HG03039 (cell line): ENCODE data around the gene CRY2.
"Not testable (repeated sequence)": the region's sequence is repeated elsewhere in the genome, so short reads cannot be mapped to it uniquely, and the experiment has no call there.

ENCODE experiments used
- ATAC-seq: cut with Tn5 transposase; IDR thresholded peaks from one replicate; pipeline ENCODE4 v1.9.1; 2021; ENCODE audit warnings: mild to moderate bottlenecking, moderate library complexity; ENCODE audit not compliant: unreplicated experiment

The CRY2 gene

GRCh38 chr11:45897556-45897955, 50.3 kb downstream of the CRY2 start:
- ATAC-seq = no peak

GRCh38 chr11:45899086-45899447, 51.8 kb downstream of the CRY2 start:
- ATAC-seq = no peak

- ATAC-seq = peak; percentile 57
These were observed 52.3 kb downstream of the CRY2 start for GRCh38 chr11:45899448-45900174.

- not testable (repeated sequence) for ATAC-seq
These were observed 53.0 kb downstream of the CRY2 start for GRCh38 chr11:45900175-45900800.

DNA sequence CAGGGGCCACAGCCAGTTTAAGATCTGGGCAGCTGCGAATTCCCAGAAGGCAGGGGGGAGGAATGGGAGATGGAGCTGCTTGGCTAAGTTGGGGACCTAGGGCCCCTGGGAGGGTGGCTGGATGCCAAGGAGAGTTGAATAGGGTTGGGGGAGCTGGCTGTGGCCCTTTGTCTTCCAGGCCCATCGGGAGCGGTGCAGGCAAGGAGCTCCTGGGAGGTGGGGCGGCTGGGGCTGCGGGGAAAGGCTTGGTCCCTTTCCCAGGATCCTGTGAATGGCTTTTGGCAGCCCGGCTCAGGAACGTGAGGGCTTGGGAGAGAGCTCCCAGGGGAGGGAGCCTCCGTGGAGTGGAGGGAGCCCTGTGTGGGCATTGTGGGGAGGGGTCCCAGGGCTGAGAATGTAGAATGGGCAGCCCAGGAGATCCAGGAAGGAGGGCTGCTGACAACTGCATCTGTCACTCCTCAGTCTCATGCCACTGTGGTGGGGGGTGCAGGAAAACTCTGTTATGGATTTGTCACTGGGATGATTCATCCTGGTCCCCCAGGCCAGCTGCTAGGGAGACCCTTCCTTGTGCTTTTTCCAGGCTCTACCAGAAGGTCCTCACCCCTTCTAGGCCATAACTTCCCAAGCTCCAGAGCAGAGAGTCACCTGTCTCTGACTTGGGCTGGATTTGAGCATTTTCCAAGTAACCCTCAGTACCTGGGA, 53.8 kb downstream of the CRY2 start:
- ATAC-seq = no peak

DNA sequence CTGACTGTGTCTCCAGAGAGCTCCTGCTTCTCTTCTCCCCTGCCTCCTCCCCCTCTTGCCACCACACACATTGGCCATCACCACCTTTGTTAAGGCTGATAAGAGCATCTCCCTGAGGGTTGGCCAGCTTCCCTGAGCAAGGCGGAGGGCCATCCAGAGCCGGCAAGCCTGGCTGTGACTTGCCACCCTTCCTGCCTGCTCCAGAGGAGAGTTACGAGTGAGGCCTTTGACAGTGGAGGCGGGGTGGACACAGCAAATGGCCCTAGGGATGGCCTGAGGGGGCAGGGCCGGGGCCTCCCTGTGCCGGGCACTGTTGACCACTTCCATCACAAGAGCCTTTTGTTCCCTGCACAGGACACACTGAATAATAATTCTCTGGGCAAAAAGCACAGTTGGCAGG, 54.4 kb downstream of the CRY2 start:
- ATAC-seq = no peak

DNA sequence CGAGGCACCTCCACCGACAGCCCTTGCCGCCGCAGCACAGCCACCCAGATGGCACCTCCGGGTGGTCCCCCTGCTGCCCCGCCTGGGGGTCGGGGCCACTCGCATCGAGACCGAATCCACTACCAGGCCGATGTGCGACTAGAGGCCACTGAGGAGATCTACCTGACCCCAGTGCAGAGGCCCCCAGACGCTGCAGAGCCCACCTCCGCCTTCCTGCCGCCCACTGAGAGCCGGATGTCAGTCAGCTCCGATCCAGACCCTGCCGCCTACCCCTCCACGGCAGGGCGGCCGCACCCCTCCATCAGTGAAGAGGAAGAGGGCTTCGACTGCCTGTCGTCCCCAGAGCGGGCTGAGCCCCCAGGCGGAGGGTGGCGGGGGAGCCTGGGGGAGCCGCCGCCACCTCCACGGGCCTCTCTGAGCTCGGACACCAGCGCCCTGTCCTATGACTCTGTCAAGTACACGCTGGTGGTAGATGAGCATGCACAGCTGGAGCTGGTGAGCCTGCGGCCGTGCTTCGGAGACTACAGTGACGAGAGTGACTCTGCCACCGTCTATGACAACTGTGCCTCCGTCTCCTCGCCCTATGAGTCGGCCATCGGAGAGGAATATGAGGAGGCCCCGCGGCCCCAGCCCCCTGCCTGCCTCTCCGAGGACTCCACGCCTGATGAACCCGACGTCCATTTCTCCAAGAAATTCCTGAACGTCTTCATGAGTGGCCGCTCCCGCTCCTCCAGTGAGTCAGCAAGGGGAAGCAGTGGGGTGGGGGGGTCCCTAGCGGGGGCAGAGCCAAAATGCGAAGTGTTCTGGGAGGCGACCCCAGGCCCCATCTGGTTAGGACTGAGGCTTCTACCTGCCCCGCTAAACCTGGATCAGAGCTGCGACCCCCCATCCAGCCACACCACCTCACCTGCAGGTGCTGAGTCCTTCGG, 55.4 kb downstream of the CRY2 start:
- no peak for ATAC-seq

GRCh38 chr11:45904309-45904915, 57.1 kb downstream of the CRY2 start:
- no peak for ATAC-seq

DNA sequence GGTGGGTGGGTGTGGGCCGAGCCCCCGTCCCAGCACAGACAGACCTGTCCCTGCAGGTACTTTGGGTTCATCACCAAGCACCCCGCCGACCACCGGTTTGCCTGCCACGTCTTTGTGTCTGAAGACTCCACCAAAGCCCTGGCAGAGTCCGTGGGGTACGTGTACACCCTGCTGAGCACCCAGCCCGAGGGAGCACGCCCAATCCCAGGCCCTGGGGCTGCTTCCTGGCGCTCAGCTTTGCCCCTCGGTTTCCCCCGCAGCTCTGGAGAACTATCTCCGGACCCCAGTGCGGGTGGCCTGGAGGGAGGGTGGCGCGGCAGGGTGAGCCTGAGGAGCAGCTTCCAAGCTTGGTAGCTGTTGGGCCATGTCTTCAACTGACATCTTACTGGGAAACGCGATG, 57.8 kb downstream of the CRY2 start:
- no peak for ATAC-seq

DNA sequence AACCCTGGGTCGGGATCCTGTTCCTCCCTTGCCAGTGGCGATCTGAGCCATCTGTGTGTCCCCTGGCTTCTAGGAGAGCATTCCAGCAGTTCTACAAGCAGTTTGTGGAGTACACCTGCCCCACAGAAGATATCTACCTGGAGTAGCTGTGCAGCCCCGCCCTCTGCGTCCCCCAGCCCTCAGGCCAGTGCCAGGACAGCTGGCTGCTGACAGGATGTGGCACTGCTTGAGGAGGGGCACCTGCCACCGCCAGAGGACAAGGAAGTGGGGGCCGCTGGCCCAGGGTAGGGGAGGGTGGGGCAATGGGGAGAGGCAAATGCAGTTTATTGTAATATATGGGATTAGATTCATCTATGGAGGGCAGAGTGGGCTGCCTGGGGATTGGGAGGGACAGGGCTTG, 58.3 kb downstream of the CRY2 start:
- ATAC-seq = not testable (repeated sequence)

GRCh38 chr11:45906096-45906682, 58.9 kb downstream of the CRY2 start:
- ATAC-seq = no peak

- no peak for ATAC-seq
These were observed 59.8 kb downstream of the CRY2 start, which contains the start of gene FREY1 for GRCh38 chr11:45906965-45907611. FREY1 (minus strand) TSS chr11:45907271; CDS start chr11:45907245, 26 bp downstream.

- ATAC-seq = no peak
These were observed 60.7 kb downstream of the CRY2 start for GRCh38 chr11:45907911-45908370.

- ATAC-seq = no peak
These were observed 62.6 kb downstream of the CRY2 start for GRCh38 chr11:45909594-45910475.

DNA sequence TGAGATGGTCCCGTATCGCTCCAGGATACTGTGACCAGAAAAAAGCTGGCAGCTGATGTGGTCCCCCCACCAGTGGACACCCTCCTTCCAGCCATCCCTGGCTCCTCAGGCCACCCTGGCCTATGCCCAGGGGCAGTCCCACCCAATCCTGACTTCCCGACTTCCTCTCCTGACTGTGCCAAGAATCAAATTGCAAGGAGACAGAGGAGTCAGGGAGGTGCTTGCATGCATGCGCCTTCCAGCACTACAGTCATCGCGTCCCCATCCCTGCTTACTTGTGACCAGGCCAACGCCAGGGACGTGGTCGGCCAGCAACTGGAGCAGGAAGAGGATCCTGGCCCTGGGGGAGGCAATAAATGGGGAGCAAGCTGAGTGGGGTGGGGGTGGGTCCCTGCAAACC, 63.3 kb downstream of the CRY2 start:
- no peak for ATAC-seq

DNA sequence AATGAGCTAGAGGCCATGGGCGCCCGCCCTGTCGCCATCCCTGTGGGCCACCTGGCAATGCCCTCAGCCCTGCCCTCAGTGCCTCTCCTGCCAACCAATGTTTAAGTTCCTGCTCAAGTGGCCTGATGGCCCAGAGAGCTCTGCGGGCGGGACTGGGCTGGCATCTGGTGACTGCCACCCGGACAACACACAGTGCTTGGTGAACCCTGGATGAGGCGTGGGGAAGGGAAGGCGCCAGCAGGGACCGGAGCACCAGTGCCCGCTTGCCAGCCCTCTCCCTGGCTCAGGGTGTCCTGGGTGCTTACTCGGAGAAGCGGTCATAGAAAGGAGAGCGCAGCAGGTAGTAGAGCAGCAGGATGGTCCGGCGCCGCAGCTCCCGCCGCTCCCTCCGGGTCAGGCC, 66.2 kb downstream of the CRY2 start:
- no peak for ATAC-seq

DNA sequence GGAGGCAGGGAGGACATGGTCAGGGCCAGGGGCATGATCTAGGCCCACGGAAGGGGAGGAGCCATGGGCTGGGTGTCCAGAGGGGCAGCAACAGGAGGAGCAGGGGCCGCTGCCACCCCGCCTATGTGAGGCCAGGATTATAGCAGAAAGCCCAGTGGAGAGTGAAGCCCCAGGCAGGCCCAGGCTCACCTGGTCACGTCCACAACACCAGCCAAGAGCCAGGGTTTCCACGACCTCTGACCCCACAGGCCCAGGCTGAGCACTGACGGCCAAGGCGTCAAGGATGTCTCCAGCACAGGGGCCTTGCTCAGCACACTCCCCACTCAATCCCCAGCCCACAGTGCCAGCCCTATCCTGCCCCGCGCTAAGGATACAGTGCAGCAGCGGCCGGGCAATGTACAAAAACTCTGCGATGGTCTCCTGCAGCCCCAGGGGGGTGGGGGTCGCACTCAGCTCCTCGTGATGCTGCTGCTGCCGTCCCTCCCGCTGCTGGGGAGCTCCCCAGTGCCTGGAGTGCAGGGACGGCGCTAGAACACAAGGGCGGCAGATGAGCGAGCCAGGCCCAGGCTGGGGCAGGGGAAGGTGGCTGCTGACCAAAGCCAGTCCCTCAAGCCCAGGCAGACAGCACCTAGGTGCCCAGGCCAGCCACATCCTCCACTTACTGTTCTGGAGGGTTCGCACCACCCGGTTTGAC, 66.8 kb downstream of the CRY2 start:
- no peak for ATAC-seq

DNA sequence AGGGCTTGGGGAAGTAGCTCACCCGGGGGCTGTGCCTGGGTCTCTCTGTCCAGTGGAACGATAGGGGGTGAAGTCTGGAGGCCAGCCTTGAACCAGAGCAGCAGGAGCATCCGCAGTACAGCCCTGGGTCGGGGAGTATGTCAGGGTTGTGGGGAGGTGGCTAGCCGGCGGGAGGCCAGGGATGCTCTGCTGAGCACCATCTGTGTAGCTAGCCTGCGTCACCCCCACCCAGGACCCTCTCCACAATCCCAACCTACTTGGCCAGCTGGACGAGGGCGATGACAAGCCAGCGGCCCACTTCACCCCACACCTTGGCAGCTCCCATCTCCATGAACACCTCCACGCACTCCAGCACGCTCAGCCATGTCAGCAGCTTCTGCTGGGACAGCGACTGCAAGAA, 68.2 kb downstream of the CRY2 start:
- ATAC-seq = no peak
